ENCODE data around the gene MARS1.

DNA sequence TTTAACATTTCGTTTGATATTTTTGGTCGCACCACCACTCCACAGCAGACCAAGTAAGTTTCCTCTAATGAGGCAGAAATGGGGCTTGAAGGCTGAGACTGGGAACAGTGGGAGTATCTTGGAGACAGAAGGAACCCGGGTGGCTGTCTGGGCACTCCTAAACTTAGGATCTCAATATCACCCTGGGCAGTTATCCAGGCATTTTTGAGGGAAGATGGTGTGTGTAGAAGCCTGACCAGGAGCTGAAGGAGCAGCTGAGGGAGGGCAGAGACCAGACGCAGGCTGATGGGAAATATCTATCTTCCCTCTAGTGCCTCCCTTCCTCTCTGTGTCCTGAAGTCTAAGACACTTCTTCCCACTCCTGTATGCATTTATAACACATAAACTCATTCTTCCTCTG lies 10.7 kb downstream of the MARS1 start:
- no peak for TF ChIP-seq POLR2A (IDR thresholded peaks at IDR 0.05; ENCODE audit: low read length)
- TF ChIP-seq GATA1 (IDR thresholded peaks at IDR 0.05; ENCODE audit: low read depth, low read length), result no peak

All from erythroblast (primary cell).